MCF 10A (cell line): ENCODE results near the gene RTN3. TPM values are rescaled to one million over a fixed set of nuclear protein-coding genes. Genes with fewer than 3 reads are reported as not detected.

Source experiments
- BruUV-seq: library from RNA; stranded (reverse); fragments of 400-500 nt; replicated peaks from 2 replicates; lab custom pipeline; 2021; lab: Mats Ljungman, UMichigan
- CTCF ChIA-PET: fragments of 300-600 bp; sonication (Branson Sonifier 250); formaldehyde crosslinking; extraction: SDS; loops from one replicate; lab custom pipeline; 2021; ENCODE audit warnings: antibody characterized with exemption, inconsistent platforms; lab: Yijun Ruan, JAX
- POLR2A ChIA-PET: fragments of 300-600, 350-650 bp; sonication (Branson Sonifier 250); formaldehyde crosslinking; extraction: SDS; loops from one replicate; lab custom pipeline; 2020; ENCODE audit warnings: antibody characterized with exemption, inconsistent platforms; lab: Yijun Ruan, JAX
- DNase-seq: peaks from one replicate; pipeline ENCODE4 v3.0.0-alpha.2; 2018; ENCODE audit not compliant: unreplicated experiment
- H3K27ac Mint-ChIP-seq: one replicate; pipeline ENCODE4 v1.8.0; 2022; ENCODE audit warnings: mild to moderate bottlenecking, low read depth, mixed read lengths; ENCODE audit not compliant: unreplicated experiment
- H3K27me3 Mint-ChIP-seq: one replicate; pipeline ENCODE4 v1.8.0; 2022; ENCODE audit warnings: mixed read lengths; ENCODE audit not compliant: insufficient read depth, unreplicated experiment
- H3K36me3 Mint-ChIP-seq: one replicate; pipeline ENCODE4 v1.8.0; 2022; ENCODE audit warnings: mild to moderate bottlenecking, moderate library complexity, mixed read lengths; ENCODE audit not compliant: insufficient read depth, unreplicated experiment
- H3K4me1 Mint-ChIP-seq: one replicate; pipeline ENCODE4 v1.8.0; 2022; ENCODE audit warnings: mixed read lengths; ENCODE audit not compliant: insufficient read depth, unreplicated experiment
- H3K4me3 Mint-ChIP-seq: one replicate; pipeline ENCODE4 v1.8.0; 2022; ENCODE audit warnings: mild to moderate bottlenecking, moderate library complexity, mixed read lengths; ENCODE audit not compliant: unreplicated experiment
- H3K9me3 Mint-ChIP-seq: one replicate; pipeline ENCODE4 v1.8.0; 2022; ENCODE audit warnings: mixed read lengths; ENCODE audit not compliant: unreplicated experiment
- CTCF ChIP-seq: fragments of 200-600 bp; IDR thresholded peaks from one replicate; pipeline ENCODE4 v1.8.0; 2022; ENCODE audit warnings: antibody characterized with exemption, mild to moderate bottlenecking; ENCODE audit not compliant: unreplicated experiment
- intact Hi-C: fragments of 100-400 bp; cut with micrococcal nuclease; formaldehyde crosslinking; loops from 2 replicates; pipeline ENCODE4 v1.14.1; 2022
- total RNA-seq: library from RNA; stranded (reverse); gene quantifications from 2 replicates; pipeline ENCODE4 v1.2.3, GENCODE V29; 2022

Gene RTN3
- total RNA-seq, 1 experiment from 2014 or later: 95.4 TPM

DNA sequence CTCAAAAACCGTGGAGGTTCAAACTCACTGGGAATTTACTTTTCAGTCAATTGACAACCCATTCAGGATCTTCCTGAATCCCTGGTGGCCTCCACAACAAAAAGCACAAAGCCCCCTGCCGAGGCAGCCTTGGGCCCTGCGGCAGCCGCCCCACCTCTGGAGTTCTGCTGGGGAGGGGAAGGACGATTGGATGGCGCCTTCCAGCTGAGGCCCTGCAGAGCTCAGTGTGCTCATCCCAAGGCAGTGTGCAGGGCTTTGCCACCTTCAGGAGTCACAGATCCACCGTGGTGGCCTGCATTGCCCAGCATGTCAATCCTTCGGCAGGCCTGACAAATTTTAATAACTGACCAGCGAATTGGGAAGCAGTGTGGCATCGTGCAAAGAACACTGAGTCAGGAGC lies 79.9 kb downstream of the RTN3 start:
- peaks cover 56% of the 10 kb centered on the region for H3K36me3 Mint-ChIP-seq
- ChIA-PET POLR2A (no interaction called here), CTCF (interaction anchor here (0.6 to 1.0 kb wide), 2 partner anchors 16 to 119 kb away, joined by 3 read pairs; no protein-coding TSS in a partner anchor)
- no peaks in the 10 kb centered on the region for H3K27me3 Mint-ChIP-seq
- H3K4me1 Mint-ChIP-seq: peaks cover 7% of the 10 kb centered on the region
- BruUV-seq: no TSS peak
- no peak overlapping the region for H3K27ac Mint-ChIP-seq
- intact Hi-C loops: no loop called here
- DNase-seq: no peak
- H3K9me3 Mint-ChIP-seq: no peaks in the 10 kb centered on the region
- H3K4me3 Mint-ChIP-seq: no peak overlapping the region
- no peak for TF ChIP-seq CTCF

- H3K4me3 Mint-ChIP-seq: no peak overlapping the region
- ChIA-PET CTCF (no interaction called here), POLR2A (no interaction called here)
- peaks cover 12% of the 10 kb centered on the region for H3K4me1 Mint-ChIP-seq
- BruUV-seq: no TSS peak
- no peak overlapping the region for H3K27ac Mint-ChIP-seq
- intact Hi-C loops: no loop called here
- no peaks in the 10 kb centered on the region for H3K9me3 Mint-ChIP-seq
- DNase-seq: no peak
- H3K36me3 Mint-ChIP-seq: peaks cover 48% of the 10 kb centered on the region
- TF ChIP-seq CTCF: no peak
- H3K27me3 Mint-ChIP-seq: no peaks in the 10 kb centered on the region
These were observed 80.8 kb downstream of the RTN3 start for GRCh38 chr11:63761931-63762653.

DNA sequence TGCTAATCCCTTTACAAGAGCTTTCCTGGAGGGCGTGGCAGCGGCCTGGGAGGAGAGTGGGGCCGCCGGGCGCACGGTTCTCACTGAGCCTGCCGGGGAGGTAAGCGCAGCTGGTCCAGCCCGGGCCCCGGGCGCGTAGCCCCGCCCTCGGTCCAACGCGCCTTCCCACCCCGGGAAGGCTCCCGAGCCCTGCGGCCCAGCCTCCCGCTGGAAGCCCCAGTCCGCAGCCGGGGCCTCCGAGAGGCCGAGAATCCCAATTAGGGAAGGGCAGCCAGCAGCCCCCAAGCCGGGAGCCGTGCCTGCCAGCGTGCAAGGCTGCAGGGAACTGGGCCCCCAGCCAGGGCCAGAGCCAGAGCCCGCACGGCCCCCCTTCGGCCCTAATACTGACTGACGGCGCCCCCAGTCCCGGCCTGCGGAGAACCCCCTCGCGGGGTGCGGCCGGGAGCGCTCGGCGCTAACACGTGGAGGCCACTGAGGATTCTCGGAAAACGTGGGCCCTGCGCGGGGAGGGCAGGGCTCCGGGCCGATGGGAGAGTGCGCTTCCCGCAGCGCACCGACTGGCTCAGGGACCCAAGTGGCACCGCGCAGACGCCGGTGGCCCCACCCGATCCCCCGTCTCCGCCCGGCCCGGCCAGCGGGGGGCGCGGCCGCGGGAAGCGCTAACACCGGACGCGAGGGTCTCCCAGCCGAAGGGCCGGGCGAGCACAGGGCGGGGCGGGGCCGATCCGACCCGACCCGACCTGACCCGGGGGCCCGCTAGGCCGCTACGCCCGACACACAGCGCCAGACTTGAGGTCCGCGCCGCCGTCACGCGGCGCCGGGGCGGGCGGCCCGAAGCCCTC lies 81.6 kb downstream of the RTN3 start:
- Mint-ChIP-seq H3K27ac (no peak overlapping the region), H3K36me3 (peaks cover 40% of the 10 kb centered on the region), H3K9me3 (no peaks in the 10 kb centered on the region), H3K4me1 (peaks cover 12% of the 10 kb centered on the region), H3K27me3 (no peaks in the 10 kb centered on the region), H3K4me3 (no peak overlapping the region)
- ChIA-PET CTCF (no interaction called here), POLR2A (no interaction called here)
- DNase-seq: no peak
- no peak for TF ChIP-seq CTCF
- no TSS peak for BruUV-seq
- intact Hi-C loops: no loop called here
